GM18526 (cell line): Measurements from ENCODE around the gene SEC24B.

Experiments
- POLR2A ChIP-seq: IDR thresholded peaks from 3 replicates; pipeline ENCODE4 v1.6.1; 2011; ENCODE audit not compliant: insufficient read length; ENCODE audit errors: extremely low read depth

Gene SEC24B

GRCh38 chr4:109469915-109470314 is 36.3 kb downstream of the SEC24B start:
- TF ChIP-seq POLR2A, result no peak

- TF ChIP-seq POLR2A, result no peak
Measured at GRCh38 chr4:109472343-109472761, 38.7 kb downstream of the SEC24B start.

DNA sequence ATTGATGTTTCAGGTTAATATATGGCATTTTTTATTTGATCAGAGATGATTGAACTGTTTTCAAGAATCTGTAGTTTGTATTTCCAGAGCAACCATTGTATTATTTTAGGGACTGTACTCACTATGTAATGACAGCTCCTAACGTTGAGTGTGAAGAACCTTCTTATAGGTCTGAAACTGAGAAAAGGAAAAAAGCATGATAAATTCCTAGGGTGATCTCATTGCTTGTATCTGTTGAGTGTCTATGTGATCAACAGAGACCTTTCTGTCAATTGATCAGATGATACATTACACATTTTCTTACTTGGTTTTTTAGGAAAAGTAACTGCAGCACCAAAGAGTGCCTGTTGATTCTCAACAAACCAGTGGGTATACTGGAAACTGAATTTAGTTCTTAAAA is 40.2 kb downstream of the SEC24B start:
- no peak for TF ChIP-seq POLR2A

GRCh38 chr4:109486007-109486406 is 52.4 kb downstream of the SEC24B start:
- no peak for TF ChIP-seq POLR2A

GRCh38 chr4:109494563-109494962 is 60.9 kb downstream of the SEC24B start:
- no peak for TF ChIP-seq POLR2A

GRCh38 chr4:109495514-109495913 is 61.9 kb downstream of the SEC24B start:
- TF ChIP-seq POLR2A, result no peak

- TF ChIP-seq POLR2A, result no peak
Measured at GRCh38 chr4:109496875-109497274, 63.3 kb downstream of the SEC24B start.

DNA sequence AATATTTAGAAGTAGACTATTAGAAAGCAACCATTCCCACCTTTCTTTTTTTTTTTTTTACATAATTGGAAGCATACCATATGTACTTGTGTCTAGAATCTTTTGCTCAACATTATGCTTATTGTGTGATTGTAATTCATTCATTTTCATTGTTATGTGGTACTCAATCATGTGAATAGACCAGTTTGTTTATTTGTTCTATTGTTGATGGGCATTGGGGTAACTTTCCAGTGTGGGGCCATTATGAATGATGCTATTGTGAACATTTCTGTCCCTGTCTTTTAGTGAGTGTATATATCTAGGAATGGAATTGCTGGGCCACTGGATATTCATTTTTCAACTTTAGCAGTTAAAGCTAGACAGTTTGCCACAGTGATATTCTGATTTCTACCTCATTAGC is 63.9 kb downstream of the SEC24B start:
- TF ChIP-seq POLR2A, result no peak

DNA sequence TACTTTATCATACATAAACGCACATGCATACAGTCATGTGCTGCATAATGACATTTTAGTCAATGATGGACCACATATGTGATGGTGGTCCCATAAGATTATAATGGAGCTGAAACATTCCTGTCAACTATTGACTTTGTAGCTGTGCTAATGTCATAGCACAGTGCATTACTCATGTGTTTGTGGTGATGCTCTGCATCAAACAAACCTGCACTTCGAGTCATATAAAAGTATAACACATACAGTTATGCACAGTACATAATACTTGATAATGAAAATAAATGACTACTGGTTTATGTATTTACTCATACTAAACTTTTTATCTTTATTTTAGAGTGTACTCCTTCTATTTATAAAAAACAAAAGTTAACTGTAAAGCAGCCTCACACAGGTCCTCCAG is 65.9 kb downstream of the SEC24B start:
- TF ChIP-seq POLR2A, result no peak

DNA sequence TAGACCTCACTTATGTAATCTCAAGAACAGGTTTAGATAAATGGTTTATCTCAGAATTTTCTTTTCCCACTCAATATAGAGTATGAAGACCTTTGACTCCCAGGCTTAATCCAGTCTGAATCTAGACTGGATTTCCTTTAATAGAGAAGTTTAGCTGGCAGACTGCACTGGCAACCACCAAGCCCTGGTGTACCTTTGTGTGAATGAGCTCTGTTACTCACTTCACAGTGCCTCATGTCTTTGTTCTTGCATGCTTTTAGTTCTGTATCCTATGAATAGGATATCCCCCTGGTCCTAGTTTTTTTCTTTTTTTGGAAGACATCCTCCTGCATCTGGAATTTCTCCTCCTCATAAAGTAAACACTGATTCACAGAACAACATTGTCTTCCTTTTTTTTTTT is 73.3 kb downstream of the SEC24B start:
- no peak for TF ChIP-seq POLR2A

- TF ChIP-seq POLR2A, result no peak
Measured at GRCh38 chr4:109510687-109511086, 77.1 kb downstream of the SEC24B start.

DNA sequence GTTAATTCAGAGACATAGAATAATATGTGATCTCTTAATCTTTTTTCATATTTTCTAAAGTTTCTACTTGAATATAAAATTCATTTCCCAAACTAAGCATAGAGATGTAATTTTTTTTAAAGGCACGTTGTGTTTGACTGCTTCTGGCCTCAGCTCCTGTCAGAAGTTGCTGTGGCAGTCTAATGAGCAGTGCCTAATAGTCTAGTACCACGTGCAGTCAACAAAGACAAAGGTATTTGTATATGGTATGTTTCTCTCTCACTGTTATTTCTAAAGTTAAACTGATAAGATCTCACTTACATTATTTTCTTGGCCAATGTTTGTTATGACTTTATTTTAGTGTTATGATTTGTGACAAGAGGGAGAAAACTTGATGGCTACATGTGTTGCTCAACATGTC is 77.8 kb downstream of the SEC24B start:
- no peak for TF ChIP-seq POLR2A

DNA sequence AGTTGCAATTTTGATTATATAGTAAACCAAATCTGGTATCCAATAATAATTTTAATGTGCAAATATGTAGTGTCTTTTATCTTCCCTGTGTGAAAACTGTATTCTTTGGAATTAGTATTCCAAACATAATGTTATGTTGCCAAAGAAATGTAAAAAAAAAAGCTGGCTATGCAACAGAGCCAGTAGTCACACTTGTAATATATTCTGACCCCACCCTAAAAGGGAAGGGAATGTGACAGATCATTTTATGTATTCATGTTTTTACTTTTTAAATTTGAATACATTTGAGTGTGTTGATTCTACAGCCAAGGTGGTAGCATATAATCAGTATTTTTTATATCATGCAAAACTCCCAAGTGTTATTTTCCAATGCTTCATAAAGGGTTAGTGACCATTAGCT is 98.6 kb downstream of the SEC24B start:
- TF ChIP-seq POLR2A, result no peak

GRCh38 chr4:109545401-109545800 is 111.8 kb downstream of the SEC24B start:
- TF ChIP-seq POLR2A, result no peak

DNA sequence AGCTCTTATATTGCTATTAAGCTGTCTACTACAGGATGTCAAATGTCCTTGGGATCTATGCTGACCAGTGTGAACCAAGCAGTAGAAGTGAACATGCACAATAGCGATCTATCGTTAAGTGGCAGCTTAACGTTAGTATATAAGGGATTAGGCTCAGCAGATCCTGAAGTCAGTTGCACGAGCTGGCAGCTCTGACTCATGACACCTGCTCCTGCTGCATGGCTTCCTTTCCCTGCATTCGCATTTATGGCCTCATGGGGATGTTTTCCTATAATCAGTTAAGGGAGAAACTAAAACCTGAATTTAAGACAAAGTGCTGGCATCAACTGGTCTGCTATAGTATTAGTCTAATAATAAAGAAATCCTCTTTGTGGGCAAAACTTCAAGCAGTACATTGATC is 113.8 kb downstream of the SEC24B start:
- no peak for TF ChIP-seq POLR2A

GRCh38 chr4:109548655-109549054 is 115.0 kb downstream of the SEC24B start:
- no peak for TF ChIP-seq POLR2A

DNA sequence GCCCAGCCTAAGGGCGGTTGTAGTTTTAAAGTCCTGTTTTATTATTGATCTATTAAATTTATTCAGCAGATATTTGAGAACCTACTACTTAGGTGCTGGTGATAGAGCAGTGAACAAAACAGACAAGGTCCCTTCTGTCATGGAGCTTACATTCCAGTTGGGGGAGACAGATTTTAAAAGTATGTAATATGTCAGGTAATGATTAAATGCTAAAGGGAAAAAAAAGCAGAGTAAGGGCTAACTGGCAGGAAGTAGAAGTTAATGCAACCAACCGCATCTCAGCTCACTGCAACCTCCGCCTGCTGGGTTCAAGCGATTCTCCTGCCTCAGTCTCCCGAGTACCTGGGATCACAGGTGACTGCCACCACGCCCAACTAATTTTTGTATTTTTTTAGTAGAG is 118.6 kb downstream of the SEC24B start:
- no peak for TF ChIP-seq POLR2A

GRCh38 chr4:109553130-109553529 is 119.5 kb downstream of the SEC24B start:
- TF ChIP-seq POLR2A, result no peak

- TF ChIP-seq POLR2A, result no peak
Measured at GRCh38 chr4:109554971-109555370, 121.4 kb downstream of the SEC24B start.

GRCh38 chr4:109557433-109557832 is 123.8 kb downstream of the SEC24B start:
- TF ChIP-seq POLR2A, result no peak
